H1 (cell line): Measurements from ENCODE around the gene ELOVL6. TPM values are rescaled to one million over a fixed set of nuclear protein-coding genes. Genes with fewer than 3 reads are reported as not detected.

ENCODE experiments used
- CTCF ChIA-PET: fragments of 300-600 bp; sonication (Branson Sonifier 250); formaldehyde crosslinking; loops from one replicate; lab custom pipeline; 2021; ENCODE audit not compliant: partially characterized antibody; lab: Charles Lee
- POLR2A ChIA-PET: fragments of 300-600 bp; sonication (Branson Sonifier 250); formaldehyde crosslinking; loops from one replicate; lab custom pipeline; 2021; ENCODE audit warnings: inconsistent platforms; ENCODE audit not compliant: partially characterized antibody; lab: Charles Lee
- DNase-seq, 2 experiments: peaks; one replicate each; pipeline versions ENCODE4 v3.0.0 to v3.0.0-alpha.2; 2010 to 2022; ENCODE audit warnings: low spot score in 2 of 2, low read depth in 1 of 2, mixed read lengths in 1 of 2
- FAIRE-seq: peaks from 2 replicates; lab custom pipeline; 2011; peaks lifted over from hg19 to GRCh38; lab: Jason Lieb, UNC
- H2AFZ ChIP-seq: 2 replicates; pipeline ENCODE4 v1.8.1; 2012; ENCODE audit warnings: low read length, inconsistent platforms
- H2AK5ac ChIP-seq: 2 replicates; pipeline ENCODE4 v1.6.1; 2013; ENCODE audit warnings: low read depth, low read length
- H2BK120ac ChIP-seq: replicated peaks from 2 replicates; pipeline ENCODE3; 2013; ENCODE audit warnings: low read depth, low read length, inconsistent platforms
- H2BK12ac ChIP-seq: 2 replicates; pipeline ENCODE4 v1.6.1; 2013; ENCODE audit warnings: low read depth, low read length
- H2BK15ac ChIP-seq: 2 replicates; pipeline ENCODE4 v1.6.1; 2013; ENCODE audit warnings: low read length
- H2BK20ac ChIP-seq: 2 replicates; pipeline ENCODE4 v1.6.1; 2013; ENCODE audit warnings: low read length
- H2BK5ac ChIP-seq: 2 replicates; pipeline ENCODE4 v1.6.1; 2013; ENCODE audit warnings: low read depth, low read length
- H3K14ac ChIP-seq: 2 replicates; pipeline ENCODE4 v1.6.1; 2013; ENCODE audit warnings: inconsistent platforms; ENCODE audit not compliant: insufficient read length
- H3K18ac ChIP-seq: 2 replicates; pipeline ENCODE4 v1.6.1; 2013; ENCODE audit warnings: low read length; ENCODE audit errors: extremely low read depth
- H3K23ac ChIP-seq: 2 replicates; pipeline ENCODE4 v1.6.1; 2013; ENCODE audit warnings: inconsistent platforms; ENCODE audit not compliant: insufficient read length
- H3K23me2 ChIP-seq: 2 replicates; pipeline ENCODE4 v1.6.1; 2013; ENCODE audit warnings: low read depth, low read length
- H3K27ac ChIP-seq: 2 replicates; pipeline ENCODE4 v1.6.1; 2011; ENCODE audit warnings: low read depth, low read length, inconsistent platforms
- H3K27me3 ChIP-seq, 4 experiments: replicated peaks in 1 of 4; 1 replicate in 1 of 4; 2 replicates in 3 of 4; pipeline versions ENCODE4 v1.6.1 to v1.8.1; 2011 to 2013; ENCODE audit warnings: low read length in 3 of 4, mild to moderate bottlenecking in 3 of 4, inconsistent platforms in 2 of 4, mixed read lengths in 2 of 4, moderate library complexity in 1 of 4; ENCODE audit not compliant: control insufficient read depth in 3 of 4, insufficient read depth in 3 of 4; ENCODE audit errors: extremely low read depth in 1 of 4
- H3K36me3 ChIP-seq, 4 experiments: 2 replicates each; pipeline versions ENCODE4 v1.6.1 to v1.8.1; 2011 to 2013; ENCODE audit warnings: mild to moderate bottlenecking in 4 of 4, low read length in 3 of 4, moderate library complexity in 2 of 4, control low read depth in 1 of 4, inconsistent platforms in 1 of 4; ENCODE audit not compliant: insufficient read depth in 4 of 4, control insufficient read depth in 2 of 4
- H3K4ac ChIP-seq: replicated peaks from 2 replicates; pipeline ENCODE3; 2013; ENCODE audit warnings: low read length, low read depth, mixed read lengths, inconsistent platforms; ENCODE audit not compliant: insufficient read length
- H3K4me1 ChIP-seq, 4 experiments: replicated peaks in 1 of 4; 1 replicate in 1 of 4; 2 replicates in 3 of 4; pipeline versions ENCODE4 v1.6.1 to v1.8.1; 2011 to 2013; ENCODE audit warnings: low read length in 3 of 4, inconsistent platforms in 2 of 4, mixed read lengths in 1 of 4; ENCODE audit not compliant: insufficient read depth in 4 of 4, control insufficient read depth in 3 of 4
- H3K4me2 ChIP-seq, 2 experiments: 2 replicates each; pipeline versions ENCODE4 v1.6.1 to v1.8.1; 2011 to 2013; ENCODE audit warnings: low read depth in 2 of 2, low read length in 2 of 2, control low read depth in 1 of 2, inconsistent platforms in 1 of 2, mild to moderate bottlenecking in 1 of 2; ENCODE audit not compliant: insufficient read depth in 1 of 2
- H3K4me3 ChIP-seq, 4 experiments: fragments of 200-600, 300-600 bp in 1 of 4; sonication (generic), shearing (Covaris generic), sonication (Bioruptor Twin) in 1 of 4; 2 replicates each; pipeline versions ENCODE4 v1.5.1 to v1.8.1; 2011 to 2016; ENCODE audit warnings: low read length in 4 of 4, low read depth in 3 of 4, control low read depth in 2 of 4, inconsistent platforms in 2 of 4, mild to moderate bottlenecking in 2 of 4, mixed read lengths in 1 of 4, moderate library complexity in 1 of 4; ENCODE audit not compliant: insufficient read depth in 2 of 4; ENCODE audit errors: extremely low read depth in 1 of 4
- H3K56ac ChIP-seq: replicated peaks from 2 replicates; pipeline ENCODE3; 2013; ENCODE audit warnings: low read depth, mild to moderate bottlenecking, mixed read lengths, low read length, inconsistent platforms; ENCODE audit not compliant: insufficient read length
- H3K79me1 ChIP-seq: 2 replicates; pipeline ENCODE4 v1.6.1; 2013; ENCODE audit warnings: low read depth, low read length, control low read depth
- H3K79me2 ChIP-seq, 2 experiments: 2 replicates each; pipeline versions ENCODE4 v1.6.1 to v1.8.1; 2012 to 2013; ENCODE audit warnings: low read length in 2 of 2, mild to moderate bottlenecking in 2 of 2, inconsistent platforms in 1 of 2; ENCODE audit not compliant: insufficient read depth in 2 of 2, control insufficient read depth in 1 of 2
- H3K9ac ChIP-seq, 4 experiments: replicated peaks in 1 of 4; 1 replicate in 1 of 4; 2 replicates in 3 of 4; pipeline versions ENCODE4 v1.6.1 to v1.8.1; 2011 to 2013; ENCODE audit warnings: low read depth in 3 of 4, low read length in 3 of 4, control low read depth in 2 of 4, mild to moderate bottlenecking in 2 of 4, moderate library complexity in 2 of 4, inconsistent platforms in 1 of 4; ENCODE audit errors: extremely low read depth in 1 of 4
- H3K9me3 ChIP-seq, 2 experiments: 2 replicates each; pipeline versions ENCODE4 v1.6.1 to v1.8.1; 2012 to 2013; ENCODE audit warnings: mild to moderate bottlenecking in 2 of 2, moderate library complexity in 2 of 2, control low read depth in 1 of 2, inconsistent platforms in 1 of 2, low read depth in 1 of 2, low read length in 1 of 2, mixed read lengths in 1 of 2; ENCODE audit not compliant: insufficient read depth in 2 of 2
- H4K20me1 ChIP-seq, 2 experiments: replicated peaks in 1 of 2; 2 replicates each; pipeline versions ENCODE3 to v1.8.1; 2011 to 2013; ENCODE audit warnings: inconsistent platforms in 2 of 2, low read length in 2 of 2, mild to moderate bottlenecking in 1 of 2; ENCODE audit not compliant: insufficient read depth in 2 of 2, control insufficient read depth in 1 of 2
- H4K5ac ChIP-seq: 2 replicates; pipeline ENCODE4 v1.6.1; 2013; ENCODE audit warnings: low read length, low read depth, mixed read lengths, inconsistent platforms; ENCODE audit not compliant: insufficient read length
- H4K8ac ChIP-seq: 2 replicates; pipeline ENCODE4 v1.8.0; 2013; ENCODE audit warnings: mild to moderate bottlenecking, moderate library complexity, low read length, inconsistent platforms; ENCODE audit not compliant: insufficient read depth; ENCODE audit errors: extremely low read depth
- H4K91ac ChIP-seq: replicated peaks from 2 replicates; pipeline ENCODE3; 2013; ENCODE audit warnings: low read length, mixed read lengths, inconsistent platforms; ENCODE audit not compliant: insufficient read length
- CREB1 ChIP-seq: IDR thresholded peaks from 2 replicates; pipeline ENCODE4 v1.6.1; 2012; ENCODE audit warnings: inconsistent platforms
- TCF12 ChIP-seq: IDR thresholded peaks from 2 replicates; pipeline ENCODE4 v1.6.1; 2011; ENCODE audit warnings: low read depth, mild to moderate bottlenecking, low read length
- WGBS, 2 experiments: shearing (Covaris generic) in 1 of 2; methylation state at CpG; one replicate each; pipeline versions ENCODE4 v1.1.6 to v1.1.7; 2013 to 2015; ENCODE audit warnings: low lambda C conversion rate in 2 of 2, mixed read lengths in 2 of 2, inconsistent platforms in 1 of 2, low coverage in 1 of 2, missing lambda C conversion rate in 1 of 2; ENCODE audit not compliant: insufficient replicate concordance in 2 of 2, insufficient coverage in 1 of 2, insufficient read length in 1 of 2; ENCODE audit errors: extremely low coverage in 1 of 2, missing lambda C conversion rate in 1 of 2; 5-methylcytosine and 5-hydroxymethylcytosine counted together
- polyA plus RNA-seq, 7 experiments: library from polyadenylated mRNA; depleted of rRNA in 3 of 7; stranded (reverse) in 5 of 7; unstranded in 2 of 7; fragments of >200 nt in 5 of 7; fragments of 200-250 nt in 2 of 7; gene quantifications; 1 replicate in 5 of 7; 2 replicates in 1 of 7; 4 replicates in 1 of 7; pipeline versions ENCODE4 v1.2.1 to v1.2.3, GENCODE V29; 2011 to 2013; ENCODE audit warnings: missing spikeins in 2 of 7, mixed read lengths in 2 of 7
- total RNA-seq: library from RNA; stranded (reverse); fragmentation: NEBNext Ultra II Directional; extraction: Animal tissue kit (Norgen Biotek cat#: 25700); gene quantifications from 2 replicates; pipeline ENCODE4 v1.2.1, GENCODE V29; 2021

Gene ELOVL6
- total and polyA plus RNA-seq, 2 of the 8 experiments (the other 6 are each of a cell fraction or from before 2014, with no cell fraction given) = 27.8 to 86.6 TPM

DNA sequence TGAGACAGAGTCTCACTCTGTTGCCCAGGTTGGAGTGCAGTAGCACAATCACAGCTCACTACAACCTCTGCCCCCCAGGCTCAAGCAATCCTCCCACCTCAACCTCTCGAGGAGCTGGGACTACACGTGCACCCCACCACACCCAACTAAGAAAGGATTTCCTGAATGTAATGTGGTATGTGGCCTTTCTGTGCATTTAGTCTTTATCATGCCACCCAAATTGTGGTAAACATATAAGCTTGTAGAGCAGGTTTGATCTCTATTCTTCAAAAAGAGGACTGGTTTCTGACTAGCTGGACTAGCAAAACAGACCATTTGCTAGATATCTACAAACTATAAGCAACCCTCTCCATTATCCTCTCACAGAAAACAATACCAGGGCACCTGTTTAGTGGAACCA is 33.6 kb downstream of the ELOVL6 start:
- POLR2A ChIA-PET = interaction anchor here (1.3 kb wide), 1 partner anchor 13 kb away, joined by 3 read pairs; no protein-coding TSS in a partner anchor
- H3K56ac ChIP-seq = no peak overlapping the region
- FAIRE-seq (no peak), DNase-seq (no peak)
- H3K27ac ChIP-seq = no peak overlapping the region
- 77% methylated on average over 2 of the region's 2 CpGs; no CpG with 5 or more reads in 1 of the 2 experiments for WGBS, 2 experiments
- CTCF ChIA-PET = interaction anchor here (0.6 to 1.5 kb wide), 4 partner anchors 11 to 76 kb away, joined by 3 to 4 read pairs (median 4); no protein-coding TSS in a partner anchor
- peaks cover 0 to 2% of the 10 kb centered on the region in 2 experiments for H4K20me1 ChIP-seq
- H3K4me1 ChIP-seq = peaks cover 0 to 3% (median under 1%) of the 10 kb centered on the region in 4 experiments; a peak in 2 of 7 replicates
- H3K18ac ChIP-seq = no peak overlapping the region
- no peak overlapping the region for H4K8ac ChIP-seq
- H3K9me3 ChIP-seq = no peaks in the 10 kb centered on the region
- no peak overlapping the region for H3K4me2 ChIP-seq
- H4K5ac ChIP-seq = no peak overlapping the region
- no peak overlapping the region for H2AK5ac ChIP-seq
- H3K4ac ChIP-seq = no peak overlapping the region
- no peak overlapping the region for H2BK12ac ChIP-seq
- no peak overlapping the region for H2BK20ac ChIP-seq
- H3K27me3 ChIP-seq = no peaks in the 10 kb centered on the region
- peaks cover 0 to 55% of the 10 kb centered on the region in 2 experiments; a peak in 2 of 4 replicates for H3K79me2 ChIP-seq
- H3K14ac ChIP-seq = no peak overlapping the region
- no peak overlapping the region for H2BK5ac ChIP-seq
- H3K79me1 ChIP-seq = peaks cover 3% of the 10 kb centered on the region; the same call in 1 of the 2 replicates
- H3K23ac ChIP-seq = no peak overlapping the region
- no peak overlapping the region for H3K9ac ChIP-seq
- no peak overlapping the region for H3K4me3 ChIP-seq
- H2AFZ ChIP-seq = no peak overlapping the region
- H3K36me3 ChIP-seq = peaks cover 0 to 8% (median 0%) of the 10 kb centered on the region in 4 experiments; a peak in 3 of 8 replicates
- H2BK15ac ChIP-seq = no peak overlapping the region
- H4K91ac ChIP-seq = no peak overlapping the region
- no peaks in the 10 kb centered on the region for H3K23me2 ChIP-seq
- no peak overlapping the region for H2BK120ac ChIP-seq
- no peak for TF ChIP-seq CREB1
- no peak for TF ChIP-seq TCF12
